Inflammatory macrophage treated with lipopolysaccharide for 4 hours (primary cell): Measurements from ENCODE around the gene ZNF205.
A peak's percentile ranks its signal among the peaks of the same experiment; 100 is the strongest.
"Not testable (repeated sequence)": the region's sequence is repeated elsewhere in the genome, so short reads cannot be mapped to it uniquely, and the experiment has no call there.

Source experiments
- DNase-seq: peaks from one replicate; pipeline ENCODE4 v3.0.0-alpha.2; 2020

The ZNF205 gene

GRCh38 chr16:3135126-3135715 lies 22.8 kb downstream of the ZNF205 start:
- DNase-seq = no peak

DNA sequence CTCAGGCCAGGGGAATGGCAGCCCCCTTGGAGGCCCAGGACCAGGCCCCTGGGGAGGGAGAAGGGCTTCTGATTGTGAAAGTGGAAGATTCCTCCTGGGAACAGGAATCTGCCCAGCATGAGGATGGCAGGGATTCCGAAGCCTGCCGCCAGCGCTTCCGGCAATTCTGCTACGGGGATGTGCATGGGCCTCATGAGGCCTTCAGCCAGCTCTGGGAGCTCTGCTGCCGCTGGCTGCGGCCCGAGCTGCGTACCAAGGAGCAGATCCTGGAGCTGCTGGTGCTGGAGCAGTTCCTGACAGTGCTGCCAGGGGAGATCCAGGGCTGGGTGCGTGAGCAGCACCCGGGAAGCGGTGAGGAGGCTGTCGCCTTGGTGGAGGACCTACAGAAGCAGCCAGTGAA lies 24.9 kb downstream of the ZNF205 start:
- no peak for DNase-seq

DNA sequence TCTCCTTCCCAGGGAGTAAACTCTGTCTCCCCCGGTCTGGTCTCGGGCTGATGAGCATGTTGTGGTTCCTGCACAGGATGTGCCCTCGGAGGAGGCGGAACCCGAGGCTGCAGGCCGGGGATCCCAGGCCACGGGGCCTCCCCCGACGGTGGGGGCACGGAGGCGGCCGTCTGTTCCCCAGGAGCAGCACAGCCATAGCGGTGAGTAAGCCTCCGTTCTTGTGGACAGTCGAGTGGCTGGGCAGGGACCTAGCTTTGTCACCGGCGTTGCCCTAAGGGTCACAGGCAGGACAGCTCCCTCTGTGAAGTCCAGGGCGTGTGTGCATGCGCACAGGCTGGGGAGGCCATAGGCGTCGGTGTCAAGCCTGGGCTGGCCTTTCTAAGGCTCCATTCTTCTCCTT lies 26.0 kb downstream of the ZNF205 start:
- no peak for DNase-seq

DNA sequence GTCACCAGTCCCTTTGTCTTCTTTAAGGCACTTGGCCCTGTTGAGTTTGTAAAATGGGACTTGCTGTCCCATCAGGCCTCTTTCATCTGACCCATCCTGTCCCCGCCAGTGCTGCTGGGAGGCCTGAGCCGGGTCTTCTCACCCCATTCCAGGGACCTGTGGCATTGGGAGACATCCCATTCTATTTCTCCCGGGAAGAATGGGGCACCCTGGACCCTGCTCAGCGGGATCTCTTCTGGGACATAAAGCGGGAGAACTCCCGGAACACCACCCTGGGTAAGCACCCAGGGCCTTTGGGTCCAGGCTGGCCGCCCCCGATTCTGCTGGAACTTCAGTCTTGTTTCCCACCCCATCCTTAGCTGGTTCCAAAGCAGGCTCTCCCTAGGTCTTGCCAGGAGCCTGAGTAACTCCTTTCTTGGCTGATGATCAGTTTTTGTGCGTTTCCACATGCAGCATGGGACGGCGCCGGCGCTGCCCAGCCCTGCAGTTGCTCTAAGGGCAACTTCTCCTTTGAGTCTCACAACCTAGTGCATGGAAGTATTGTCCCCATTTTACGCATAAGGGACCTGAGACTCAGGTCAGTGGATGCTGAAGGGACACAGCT lies 26.5 kb downstream of the ZNF205 start:
- no peak for DNase-seq

DNA sequence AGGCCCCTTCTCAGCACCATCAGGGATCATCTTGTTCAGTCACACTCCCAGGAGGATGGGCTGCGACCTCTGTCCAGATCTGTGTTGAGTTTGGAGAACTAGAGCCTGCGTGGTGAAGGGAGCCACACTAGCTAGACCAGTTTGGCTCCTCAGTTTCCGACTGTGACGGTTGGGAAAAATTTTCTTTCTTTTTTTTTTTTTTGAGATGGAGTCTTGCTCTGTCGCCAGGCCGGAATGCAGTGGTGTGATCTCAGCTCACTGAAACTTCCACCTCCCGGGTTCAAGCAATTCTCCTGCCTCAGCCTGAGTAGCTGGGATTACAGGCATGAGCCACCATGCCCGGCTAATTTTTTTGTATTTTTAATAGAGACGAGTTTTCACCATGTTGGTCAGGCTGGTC lies 27.2 kb downstream of the ZNF205 start:
- not testable (repeated sequence) for DNase-seq

DNA sequence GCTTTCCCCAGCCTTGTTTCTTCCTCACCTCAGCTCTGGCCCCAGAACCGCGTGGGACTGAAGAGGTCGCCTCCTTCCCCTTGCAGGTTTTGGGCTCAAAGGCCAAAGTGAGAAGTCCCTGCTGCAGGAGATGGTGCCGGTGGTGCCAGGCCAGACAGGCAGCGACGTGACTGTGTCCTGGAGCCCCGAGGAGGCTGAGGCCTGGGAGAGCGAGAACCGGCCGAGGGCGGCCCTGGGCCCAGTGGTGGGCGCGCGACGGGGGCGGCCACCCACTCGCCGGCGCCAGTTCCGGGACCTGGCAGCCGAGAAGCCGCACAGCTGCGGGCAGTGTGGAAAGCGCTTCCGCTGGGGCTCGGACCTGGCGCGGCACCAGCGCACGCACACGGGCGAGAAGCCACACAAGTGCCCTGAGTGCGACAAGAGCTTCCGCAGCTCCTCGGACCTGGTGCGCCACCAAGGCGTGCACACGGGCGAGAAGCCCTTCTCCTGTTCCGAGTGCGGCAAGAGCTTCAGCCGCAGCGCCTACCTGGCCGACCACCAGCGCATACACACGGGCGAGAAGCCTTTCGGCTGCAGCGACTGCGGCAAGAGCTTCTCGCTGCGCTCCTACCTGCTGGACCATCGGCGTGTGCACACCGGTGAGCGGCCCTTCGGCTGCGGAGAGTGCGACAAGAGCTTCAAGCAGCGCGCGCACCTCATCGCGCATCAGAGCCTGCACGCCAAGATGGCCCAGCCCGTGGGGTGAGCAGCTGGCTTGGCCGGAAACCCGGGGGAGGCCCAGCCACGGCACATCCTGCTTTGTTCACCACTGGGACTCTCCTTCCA lies 28.4 kb downstream of the ZNF205 start:
- DNase-seq = no peak

GRCh38 chr16:3141781-3142311 lies 29.5 kb downstream of the ZNF205 start:
- no peak for DNase-seq

DNA sequence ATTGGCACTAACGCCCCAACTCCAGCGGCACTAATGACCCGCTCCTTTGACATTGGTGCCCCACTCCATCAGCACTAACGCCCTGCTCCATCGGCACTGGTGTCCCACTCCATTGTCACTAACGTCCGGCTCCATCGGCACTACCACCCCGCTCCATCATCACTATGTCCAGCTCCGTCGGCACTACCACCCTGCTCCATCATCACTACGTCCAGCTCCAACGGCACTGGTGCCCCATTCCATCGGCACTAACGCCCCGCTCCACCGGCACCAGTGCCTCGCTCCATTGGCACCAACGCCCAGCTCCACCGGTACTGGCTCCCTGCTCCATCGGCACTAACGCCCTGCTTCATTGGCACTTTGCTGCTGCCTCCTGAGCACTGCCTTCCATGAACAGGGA lies 29.9 kb downstream of the ZNF205 start:
- DNase-seq = no peak

- no peak for DNase-seq
Measured at GRCh38 chr16:3142770-3143169, 30.4 kb downstream of the ZNF205 start.

GRCh38 chr16:3143189-3143588 lies 30.8 kb downstream of the ZNF205 start:
- DNase-seq = no peak

- no peak for DNase-seq
Measured at GRCh38 chr16:3143598-3144320, 31.4 kb downstream of the ZNF205 start.

DNA sequence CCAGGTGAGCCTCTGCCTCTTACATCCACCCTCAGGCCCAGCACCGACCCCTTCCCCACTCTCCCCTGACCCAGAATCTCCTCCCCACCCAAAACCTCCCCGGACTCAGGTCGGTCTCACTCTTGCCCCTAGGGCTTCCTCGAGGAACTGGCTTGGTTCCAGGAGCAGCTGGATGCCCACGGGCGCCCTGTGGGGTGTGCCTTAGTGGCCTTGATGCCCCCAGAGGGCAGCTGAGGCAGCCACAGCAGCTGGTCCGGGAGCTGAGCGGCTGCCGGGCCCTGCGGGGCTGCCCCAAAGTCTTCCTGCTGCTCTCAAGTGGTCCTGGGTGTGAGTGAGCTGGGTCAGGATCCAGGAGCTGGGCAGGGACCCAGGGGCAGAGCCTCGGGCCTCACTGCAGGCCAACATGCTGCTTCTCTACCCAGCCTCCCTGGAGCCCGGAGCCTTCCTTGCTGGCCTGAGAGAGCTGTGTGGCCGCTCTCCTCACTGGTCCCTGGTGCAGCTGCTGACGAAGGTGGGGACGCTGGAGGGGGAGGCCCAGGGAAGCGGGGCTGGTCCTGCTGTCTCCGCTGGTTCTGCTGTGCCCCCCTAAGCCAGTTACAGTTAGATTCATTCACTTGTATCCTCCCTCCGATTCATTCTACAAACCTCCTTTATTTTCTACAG lies 32.1 kb downstream of the ZNF205 start:
- no peak for DNase-seq

DNA sequence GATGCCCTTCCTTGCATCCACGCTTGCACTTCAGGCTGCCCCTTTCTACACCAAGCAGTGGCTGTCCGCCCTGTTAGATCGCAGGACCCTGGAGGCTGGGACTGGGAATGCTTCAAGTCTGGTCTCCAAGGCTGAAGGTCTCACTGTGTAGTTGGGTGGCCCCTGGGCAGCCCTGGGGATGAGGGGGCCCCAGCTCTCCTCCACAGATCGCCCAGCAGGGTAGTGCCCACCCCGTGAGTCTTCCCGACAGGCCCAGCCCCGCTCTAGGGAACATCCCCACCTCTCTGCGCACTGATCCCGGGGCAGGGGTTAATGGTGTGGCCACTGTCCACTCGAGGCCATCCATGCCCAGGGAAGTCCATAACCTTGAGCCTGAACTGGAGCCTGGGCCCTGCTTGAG lies 32.8 kb downstream of the ZNF205 start:
- DNase-seq = no peak

- no peak for DNase-seq
Measured at GRCh38 chr16:3145660-3146059, 33.3 kb downstream of the ZNF205 start.

DNA sequence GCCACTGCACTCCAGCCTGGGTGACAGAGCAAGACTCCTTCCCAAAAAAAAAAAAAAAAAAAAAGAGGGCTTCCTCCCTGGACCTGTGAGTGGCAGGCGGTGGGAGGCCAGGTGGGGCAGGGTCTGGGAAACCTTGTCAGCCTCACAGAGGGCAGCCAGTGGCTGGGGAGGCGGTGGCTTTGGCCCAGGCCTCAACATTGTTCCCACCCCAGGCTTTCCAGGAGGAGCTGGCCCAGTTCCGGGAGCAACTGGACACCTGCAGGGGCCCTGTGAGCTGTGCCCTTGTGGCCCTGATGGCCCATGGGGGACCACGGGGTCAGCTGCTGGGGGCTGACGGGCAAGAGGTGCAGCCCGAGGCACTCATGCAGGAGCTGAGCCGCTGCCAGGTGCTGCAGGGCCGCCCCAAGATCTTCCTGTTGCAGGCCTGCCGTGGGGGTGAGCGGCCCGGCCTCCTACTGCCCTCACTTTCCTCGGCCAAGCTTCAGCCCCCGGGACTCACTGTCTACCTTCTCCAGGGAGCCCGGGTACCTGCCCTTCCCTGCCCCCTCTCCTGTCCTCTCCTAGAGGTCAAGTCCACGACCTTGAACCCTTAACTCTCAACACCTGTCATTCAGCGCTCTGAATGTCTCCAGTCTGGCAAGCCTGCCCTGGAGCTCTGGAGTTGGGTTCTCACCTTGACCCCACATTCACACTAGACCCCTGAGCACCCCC lies 34.8 kb downstream of the ZNF205 start:
- no peak for DNase-seq

DNA sequence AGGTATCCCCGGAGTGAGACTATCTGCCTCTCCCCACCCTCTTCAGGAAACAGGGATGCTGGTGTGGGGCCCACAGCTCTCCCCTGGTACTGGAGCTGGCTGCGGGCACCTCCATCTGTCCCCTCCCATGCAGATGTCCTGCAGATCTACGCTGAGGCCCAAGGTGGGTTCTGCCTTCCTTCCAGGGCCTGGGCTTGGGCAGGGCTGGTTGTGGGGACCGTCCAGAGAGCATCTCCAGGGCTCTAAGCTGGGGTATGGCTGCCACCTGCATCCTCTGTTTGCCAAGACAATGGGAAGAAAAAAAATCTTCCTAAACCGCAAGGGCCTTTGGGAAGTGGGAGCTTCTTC lies 35.3 kb downstream of the ZNF205 start:
- no peak for DNase-seq

- DNase-seq = no peak
Measured at GRCh38 chr16:3148256-3149192, 36.1 kb downstream of the ZNF205 start.

DNA sequence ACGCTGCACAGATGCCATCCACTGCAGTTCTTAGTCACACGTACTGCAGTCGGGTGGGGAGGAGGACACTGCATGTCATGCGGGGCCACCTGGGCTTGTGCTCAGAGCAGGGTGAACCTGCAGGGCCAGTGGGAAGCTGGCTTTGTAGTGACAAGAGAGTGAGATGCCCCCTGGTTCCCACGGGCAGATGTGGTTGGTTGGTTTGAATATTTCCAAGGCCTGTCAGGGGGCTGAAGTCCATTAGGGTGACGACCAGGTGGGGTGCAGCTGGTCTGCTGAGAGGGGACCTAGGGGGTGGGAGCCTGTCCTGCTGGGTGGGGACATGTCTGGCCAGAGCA lies 36.8 kb downstream of the ZNF205 start:
- no peak for DNase-seq

- peak; percentile 78 for DNase-seq
Measured at GRCh38 chr16:3149630-3150345, 37.4 kb downstream of the ZNF205 start.
